Prostate gland (tissue), 2 donors: ENCODE data around the gene RGS11. TPM values are rescaled to one million over a fixed set of nuclear protein-coding genes. Genes with fewer than 3 reads are reported as not detected.

Experiments
- DNase-seq: peaks from one replicate; pipeline ENCODE4 v3.0.0-alpha.2; 2019; ENCODE audit warnings: low spot score
- H3K27ac ChIP-seq, 2 donors: fragments of 200-600 bp; sonication (generic); 2 replicates each; pipeline ENCODE4 v1.5.1; 2017 to 2019
- H3K27me3 ChIP-seq: fragments of 200-600 bp; sonication (generic); replicated peaks from 2 replicates; pipeline ENCODE4 v1.5.1; 2019; ENCODE audit not compliant: insufficient read depth
- H3K36me3 ChIP-seq, 2 donors: fragments of 200-600 bp; sonication (generic); 1 replicate in 1 of 2; 2 replicates in 1 of 2; pipeline versions ENCODE4 v1.5.1 to v1.8.1; 2017 to 2019
- H3K4me1 ChIP-seq: fragments of 200-600 bp; sonication (generic); replicated peaks from 2 replicates; pipeline ENCODE4 v1.5.1; 2019
- H3K4me3 ChIP-seq, 2 donors: fragments of 200-600 bp; sonication (generic); 2 replicates each; pipeline ENCODE4 v1.5.1; 2017 to 2019
- H3K9me3 ChIP-seq: fragments of 200-600 bp; sonication (generic); 2 replicates; pipeline ENCODE4 v1.5.1; 2017
- CTCF ChIP-seq, 4 experiments: fragments of 200-600 bp in 2 of 4; fragments of 450-650 bp in 2 of 4; sonication (generic) in 2 of 4; IDR thresholded peaks; 1 replicate in 3 of 4; 2 replicates in 1 of 4; pipeline ENCODE4 v1.5.1; 2016 to 2019; ENCODE audit warnings: antibody characterized with exemption in 4 of 4, mild to moderate bottlenecking in 2 of 4, moderate library complexity in 2 of 4
- POLR2A ChIP-seq: fragments of 450-650 bp; IDR thresholded peaks from one replicate; pipeline ENCODE4 v1.6.1; 2016; ENCODE audit warnings: antibody characterized with exemption, mild to moderate bottlenecking
- POLR2AphosphoS5 ChIP-seq: sonication (generic); formaldehyde crosslinking; IDR thresholded peaks from one replicate; pipeline ENCODE4 v1.6.1; 2017; ENCODE audit warnings: antibody characterized with exemption
- WGBS: methylation state at CpG from one replicate; pipeline ENCODE4 v1.1.5; 2018; 5-methylcytosine and 5-hydroxymethylcytosine counted together
- intact Hi-C: fragments of 100-400 bp; cut with DNase I; formaldehyde crosslinking; loops from one replicate; pipeline ENCODE4 v1.14.2; 2022
- total RNA-seq, 2 donors: library from RNA; depleted of rRNA; stranded (reverse); fragments of >200 nt; gene quantifications; one replicate each; pipeline ENCODE4 v1.1.0, GENCODE V29; 2016

The RGS11 gene
- total RNA-seq, 2 donors from 2014 or later = 2.3 to 5.9 TPM

- no peak for DNase-seq
- Histone ChIP-seq H3K27ac (no peak overlapping the region), H3K9me3 (no peaks in the 10 kb centered on the region), H3K4me3 (no peak overlapping the region), H3K36me3 (no peaks in the 10 kb centered on the region), H3K4me1 (no peaks in the 10 kb centered on the region), H3K27me3 (no peaks in the 10 kb centered on the region)
- intact Hi-C loops = no loop called here
- WGBS = 78% methylated on average over 17 of the region's 17 CpGs
- TF ChIP-seq POLR2AphosphoS5 (no peak), POLR2A (no peak), CTCF (IDR thresholded peaks at IDR 0.05) (no peak)
These were observed 31.2 kb upstream of the RGS11 start for GRCh38 chr16:306911-307370.

- TF ChIP-seq POLR2AphosphoS5 (no peak), CTCF (IDR thresholded peaks at IDR 0.05) (no peak), POLR2A (no peak)
- Histone ChIP-seq H3K9me3 (no peaks in the 10 kb centered on the region), H3K27me3 (no peaks in the 10 kb centered on the region), H3K27ac (no peak overlapping the region), H3K36me3 (no peaks in the 10 kb centered on the region), H3K4me1 (no peaks in the 10 kb centered on the region), H3K4me3 (no peak overlapping the region)
- intact Hi-C loops = no loop called here
- WGBS = 69% methylated on average over 19 of the region's 19 CpGs
- no peak for DNase-seq
These were observed 30.3 kb upstream of the RGS11 start for GRCh38 chr16:305916-306626.

- H3K36me3 ChIP-seq = no peaks in the 10 kb centered on the region
- intact Hi-C loops = no loop called here
- no peak for DNase-seq
- no peak overlapping the region for H3K4me3 ChIP-seq
- H3K27me3 ChIP-seq = no peaks in the 10 kb centered on the region
- TF ChIP-seq POLR2AphosphoS5 (no peak), POLR2A (no peak), CTCF (IDR thresholded peaks at IDR 0.05) (no peak)
- no peak overlapping the region for H3K27ac ChIP-seq
- H3K4me1 ChIP-seq = no peaks in the 10 kb centered on the region
- 89% methylated on average over 43 of the region's 43 CpGs for WGBS
- H3K9me3 ChIP-seq = no peaks in the 10 kb centered on the region
These were observed 28.2 kb upstream of the RGS11 start for GRCh38 chr16:303760-304505.

GRCh38 chr16:301950-302349 is 26.2 kb upstream of the RGS11 start:
- no peak for DNase-seq
- intact Hi-C loops = no loop called here
- H3K27me3 ChIP-seq = no peaks in the 10 kb centered on the region
- no peaks in the 10 kb centered on the region for H3K9me3 ChIP-seq
- H3K4me1 ChIP-seq = no peaks in the 10 kb centered on the region
- H3K27ac ChIP-seq = no peak overlapping the region
- no peak overlapping the region for H3K4me3 ChIP-seq
- TF ChIP-seq CTCF (IDR thresholded peaks at IDR 0.05) (no peak), POLR2AphosphoS5 (no peak), POLR2A (no peak)
- H3K36me3 ChIP-seq = no peaks in the 10 kb centered on the region
- WGBS = 96% methylated on average over 10 of the region's 13 CpGs

GRCh38 chr16:301235-301634 is 25.5 kb upstream of the RGS11 start:
- Histone ChIP-seq H3K9me3 (no peaks in the 10 kb centered on the region), H3K36me3 (no peaks in the 10 kb centered on the region), H3K27me3 (no peaks in the 10 kb centered on the region), H3K27ac (no peak overlapping the region), H3K4me1 (no peaks in the 10 kb centered on the region), H3K4me3 (no peak overlapping the region)
- WGBS = 91% methylated on average over 6 of the region's 6 CpGs
- intact Hi-C loops = no loop called here
- DNase-seq = no peak
- TF ChIP-seq CTCF (IDR thresholded peaks at IDR 0.05) (no peak), POLR2AphosphoS5 (no peak), POLR2A (no peak)
